Measurements from ENCODE around the gene EI24.

GRCh38 chr11:125592305-125593113 lies 23.2 kb downstream of the EI24 start, which contains the start of gene STT3A:
- TF ChIP-seq CTCF (IDR thresholded peaks at IDR 0.05; ENCODE audit: poor library complexity) (no peak), EZH2phosphoT487 (IDR thresholded peaks at IDR 0.05; ENCODE audit: low read depth, severe bottlenecking, unreplicated experiment) (no peak)
